ENCODE results near the gene XRRA1.

- TF ChIP-seq CTCF (IDR thresholded peaks at IDR 0.05; ENCODE audit: low read depth, low read length): no peak
- TF ChIP-seq POLR2A (IDR thresholded peaks at IDR 0.05; ENCODE audit: extremely low read depth, insufficient read length): no peak
- TF ChIP-seq MAX (IDR thresholded peaks at IDR 0.05; ENCODE audit: low read depth, low read length): no peak
These were observed 21.4 kb downstream of the XRRA1 start for GRCh38 chr11:74927496-74927895.
